ENCODE data around the gene DGLUCY.
A peak's percentile ranks its signal among the peaks of the same experiment; 100 is the strongest.
"Not testable (repeated sequence)": the region's sequence is repeated elsewhere in the genome, so short reads cannot be mapped to it uniquely, and the experiment has no call there.

DGLUCY gene

DNA sequence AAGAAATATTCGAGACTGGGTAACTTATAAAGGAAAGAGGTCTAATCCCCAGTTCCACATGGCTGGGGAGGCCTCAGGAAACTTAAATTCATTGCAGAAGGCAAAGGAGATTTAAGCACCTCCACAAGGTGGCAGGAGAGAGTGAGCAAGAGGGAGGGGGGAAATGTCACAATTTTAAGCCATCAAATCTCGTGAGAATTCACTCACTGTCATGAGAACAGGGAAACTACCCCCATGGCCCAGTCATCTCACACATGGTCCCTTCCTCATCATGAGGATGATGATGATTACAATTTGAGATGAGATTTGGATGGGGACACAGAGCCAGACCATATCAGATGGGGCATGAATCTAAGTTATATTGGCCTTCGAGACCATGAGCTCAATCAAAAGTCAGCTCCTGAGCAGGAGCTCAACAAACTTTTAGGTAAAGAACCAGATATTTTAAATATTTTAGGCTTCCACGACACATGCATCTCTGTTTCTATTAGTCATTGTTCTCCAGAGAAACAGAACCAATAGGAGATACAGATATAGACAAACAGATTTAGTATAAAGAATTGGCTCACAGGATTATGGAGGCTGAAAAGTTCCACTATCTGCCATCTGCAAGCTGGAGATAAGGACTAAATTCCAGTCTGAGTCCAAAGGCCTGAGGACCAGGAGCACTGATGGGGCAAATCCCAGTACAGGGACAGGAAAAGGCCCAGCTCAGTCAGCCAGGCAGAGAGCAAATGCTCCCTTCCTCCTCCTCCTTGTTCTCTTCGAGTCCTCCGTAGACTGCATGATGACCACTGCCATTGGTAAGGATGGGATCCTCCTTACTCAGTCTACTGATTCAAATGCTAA is 24.9 kb downstream of the DGLUCY start:
- peak; percentile 46 for DNase-seq (ENCODE audit: low spot score)

- DNase-seq (ENCODE audit: low spot score), result no peak
Observed at GRCh38 chr14:91139776-91140175, 25.9 kb downstream of the DGLUCY start.

DNA sequence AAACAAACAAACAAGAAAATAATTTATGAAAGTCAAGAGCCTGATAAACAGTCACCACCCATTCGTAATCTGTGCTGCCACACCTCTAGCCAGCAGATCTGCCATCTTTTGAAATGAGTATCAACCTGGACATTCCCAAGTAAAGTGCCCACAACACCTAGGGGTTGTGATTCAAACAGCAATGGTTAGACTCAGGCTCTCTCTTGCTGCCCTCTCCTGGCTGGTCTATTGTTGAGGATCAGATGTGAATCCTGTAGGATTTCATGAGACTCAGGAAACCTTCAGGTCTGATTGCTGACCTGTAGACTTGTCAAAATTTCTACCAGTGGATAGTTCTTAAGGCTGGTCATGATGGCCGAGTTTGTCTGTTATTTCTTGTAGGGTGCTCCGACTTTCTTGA is 26.8 kb downstream of the DGLUCY start:
- no peak for DNase-seq (ENCODE audit: low spot score)

- no peak for DNase-seq (ENCODE audit: low spot score)
Observed at GRCh38 chr14:91142214-91142668, 28.4 kb downstream of the DGLUCY start.

DNA sequence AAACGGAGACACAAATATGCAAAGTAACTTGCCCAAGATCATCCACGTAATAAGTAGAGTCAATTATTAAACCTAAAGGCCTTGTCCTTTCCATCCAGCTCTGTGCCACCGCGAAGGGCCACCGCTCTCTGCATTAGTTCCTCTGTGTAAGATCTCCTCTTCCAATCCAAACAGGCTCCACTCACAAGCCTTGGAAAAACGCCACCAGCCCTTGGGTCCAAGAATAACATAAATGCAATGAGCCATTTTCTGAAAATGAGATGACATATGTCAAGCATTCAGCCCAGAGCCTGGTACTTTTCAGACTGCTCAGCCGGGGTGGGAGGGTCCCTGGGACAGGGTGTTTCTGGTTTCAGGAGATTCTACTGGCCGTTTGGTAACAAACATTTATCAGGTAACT is 30.0 kb downstream of the DGLUCY start:
- DNase-seq (ENCODE audit: low spot score), result no peak

- DNase-seq (ENCODE audit: low spot score), result no peak
Observed at GRCh38 chr14:91144425-91145145, 30.7 kb downstream of the DGLUCY start.

DNA sequence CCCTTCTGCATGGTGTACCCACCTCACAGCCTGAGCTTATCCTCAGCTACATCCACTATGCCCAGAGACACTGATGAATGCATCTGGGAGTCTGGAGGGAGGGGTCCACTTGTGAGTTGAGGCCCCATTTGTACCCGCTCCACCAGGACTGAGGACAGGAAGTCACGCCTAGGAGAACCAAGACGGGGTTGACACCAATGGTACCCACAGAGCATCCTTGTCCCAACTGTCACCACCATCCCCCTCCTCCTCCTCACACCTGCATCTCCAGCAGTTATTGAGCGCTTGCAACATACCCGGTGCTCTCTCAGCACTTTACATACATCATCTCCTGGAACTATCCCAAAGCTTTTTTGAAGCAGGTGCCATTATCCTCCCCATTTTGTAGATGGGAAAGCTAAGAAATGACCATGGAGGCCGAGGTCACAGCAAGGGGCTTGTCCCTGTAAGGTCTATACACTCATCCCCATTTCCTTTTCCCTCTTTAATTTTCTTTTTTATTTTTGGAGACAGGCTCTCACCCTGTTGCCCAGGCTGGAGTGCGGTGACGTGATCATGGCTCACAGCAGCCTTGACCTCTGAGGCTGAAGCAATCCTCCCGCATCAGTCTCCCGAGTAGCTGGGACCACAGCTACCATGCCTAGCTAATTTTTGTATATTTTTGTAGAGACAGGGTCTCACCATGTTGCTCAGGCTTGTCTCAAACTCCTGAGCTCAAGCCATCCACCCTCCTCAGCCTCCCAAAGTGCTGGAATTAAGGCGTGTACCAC is 31.7 kb downstream of the DGLUCY start:
- no peak for DNase-seq (ENCODE audit: low spot score)

GRCh38 chr14:91146661-91147060 is 32.8 kb downstream of the DGLUCY start:
- no peak for DNase-seq (ENCODE audit: low spot score)

GRCh38 chr14:91149462-91149861 is 35.6 kb downstream of the DGLUCY start:
- DNase-seq (ENCODE audit: low spot score), result no peak

GRCh38 chr14:91152499-91152898 is 38.6 kb downstream of the DGLUCY start:
- no peak for DNase-seq (ENCODE audit: low spot score)

GRCh38 chr14:91153360-91153759 is 39.5 kb downstream of the DGLUCY start:
- DNase-seq (ENCODE audit: low spot score), result no peak

GRCh38 chr14:91154851-91155625 is 41.2 kb downstream of the DGLUCY start:
- no peak for DNase-seq (ENCODE audit: low spot score)

DNA sequence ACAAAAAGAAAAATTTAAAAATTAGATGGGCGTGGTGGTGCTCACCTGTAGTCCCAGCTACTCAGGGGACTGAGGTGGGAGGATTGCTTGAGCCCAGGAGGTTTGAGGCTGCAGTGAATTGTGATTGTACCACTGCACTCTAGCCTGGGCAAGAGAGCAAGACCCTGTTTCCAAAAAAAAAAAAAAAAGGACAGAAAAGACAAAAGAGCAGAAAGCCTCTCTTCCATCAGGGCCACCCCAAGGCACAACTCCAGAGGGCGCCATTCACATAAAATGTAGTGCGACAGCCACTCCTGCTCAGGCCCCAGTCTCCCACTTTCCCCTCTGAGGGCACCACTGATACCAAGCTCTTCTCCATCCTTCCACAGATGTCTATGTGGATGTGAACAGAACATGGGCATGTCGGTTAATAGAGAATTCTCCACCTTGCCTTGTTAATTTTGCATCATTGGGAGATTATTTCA is 41.8 kb downstream of the DGLUCY start:
- DNase-seq (ENCODE audit: low spot score), result no peak

- DNase-seq (ENCODE audit: low spot score), result not testable (repeated sequence)
Observed at GRCh38 chr14:91156142-91156666, 42.3 kb downstream of the DGLUCY start.

- DNase-seq (ENCODE audit: low spot score), result not testable (repeated sequence)
Observed at GRCh38 chr14:91156877-91157276, 43.0 kb downstream of the DGLUCY start.

GRCh38 chr14:91158091-91158790 is 44.4 kb downstream of the DGLUCY start:
- DNase-seq (ENCODE audit: low spot score), result no peak

DNA sequence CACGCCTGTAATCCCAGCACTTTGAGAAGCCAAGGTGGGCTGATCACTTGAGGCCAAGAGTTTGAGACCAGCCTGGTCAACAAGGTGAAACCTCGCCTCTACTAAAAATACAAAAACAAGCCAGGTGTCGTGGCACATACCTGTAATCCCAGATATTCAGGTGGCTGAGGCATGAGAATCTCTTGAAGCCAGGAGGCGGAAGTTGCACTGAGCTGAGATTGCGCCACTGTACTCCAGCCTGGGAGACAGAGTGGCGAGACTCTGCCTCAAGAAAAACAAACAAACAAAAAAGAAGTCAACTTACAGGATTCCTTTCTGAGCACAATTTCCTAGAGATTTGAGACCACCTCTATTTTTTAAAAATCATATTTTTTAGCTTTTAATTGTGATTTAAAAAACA is 45.3 kb downstream of the DGLUCY start:
- no peak for DNase-seq (ENCODE audit: low spot score)

GRCh38 chr14:91159906-91160305 is 46.0 kb downstream of the DGLUCY start:
- DNase-seq (ENCODE audit: low spot score), result no peak

DNA sequence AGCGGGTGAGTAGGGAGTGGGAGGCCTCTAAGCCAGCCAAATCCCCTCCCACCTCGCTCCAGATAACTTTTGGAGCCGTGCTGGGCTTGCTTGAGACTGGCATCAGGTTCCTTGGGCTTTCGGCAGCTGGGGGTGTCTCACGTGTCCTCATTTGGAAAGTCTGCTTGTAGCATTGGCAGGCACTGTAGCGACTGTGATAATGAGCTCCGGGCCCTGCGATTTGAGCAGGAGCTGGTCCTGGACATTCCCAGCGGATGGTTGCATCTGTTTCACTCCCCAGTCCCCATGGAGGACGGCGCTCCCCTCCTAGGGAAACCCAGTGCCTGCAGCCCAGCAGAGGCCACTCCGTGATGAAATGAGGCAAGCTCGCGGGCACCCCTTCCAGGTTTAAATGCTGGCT is 49.4 kb downstream of the DGLUCY start:
- no peak for DNase-seq (ENCODE audit: low spot score)

- no peak for DNase-seq (ENCODE audit: low spot score)
Observed at GRCh38 chr14:91164676-91165075, 50.8 kb downstream of the DGLUCY start.

GRCh38 chr14:91167380-91167770 is 53.5 kb downstream of the DGLUCY start:
- DNase-seq (ENCODE audit: low spot score), result no peak

Measured in CD4-positive, alpha-beta T cell treated with Interleukin-6 at 100 ng/mL for 8 hours (primary cell).